ENCODE measurements around the gene VPS4A.

The VPS4A gene

DNA sequence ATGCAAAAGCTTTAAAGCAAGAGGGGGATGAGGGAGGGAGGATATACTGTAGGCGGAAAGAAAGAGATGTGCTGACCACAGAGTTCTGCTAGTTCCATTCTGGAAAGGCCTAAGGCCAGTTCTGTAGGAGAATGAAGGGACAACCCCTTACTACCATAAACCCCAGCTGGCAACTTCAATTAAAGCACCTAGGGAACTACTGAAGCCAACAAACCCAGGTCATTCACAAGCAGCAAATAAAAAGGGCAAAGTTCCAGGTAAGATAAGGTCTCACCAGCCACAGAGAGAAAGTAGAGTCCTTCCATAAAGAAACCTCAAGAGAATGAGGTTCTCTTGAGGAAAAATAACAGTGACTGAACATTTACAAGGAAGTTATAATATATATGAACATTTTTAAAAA, 61.9 kb downstream of the VPS4A start:
- no peak overlapping the region for H3K27ac ChIP-seq
- TF ChIP-seq, protein P1, sequence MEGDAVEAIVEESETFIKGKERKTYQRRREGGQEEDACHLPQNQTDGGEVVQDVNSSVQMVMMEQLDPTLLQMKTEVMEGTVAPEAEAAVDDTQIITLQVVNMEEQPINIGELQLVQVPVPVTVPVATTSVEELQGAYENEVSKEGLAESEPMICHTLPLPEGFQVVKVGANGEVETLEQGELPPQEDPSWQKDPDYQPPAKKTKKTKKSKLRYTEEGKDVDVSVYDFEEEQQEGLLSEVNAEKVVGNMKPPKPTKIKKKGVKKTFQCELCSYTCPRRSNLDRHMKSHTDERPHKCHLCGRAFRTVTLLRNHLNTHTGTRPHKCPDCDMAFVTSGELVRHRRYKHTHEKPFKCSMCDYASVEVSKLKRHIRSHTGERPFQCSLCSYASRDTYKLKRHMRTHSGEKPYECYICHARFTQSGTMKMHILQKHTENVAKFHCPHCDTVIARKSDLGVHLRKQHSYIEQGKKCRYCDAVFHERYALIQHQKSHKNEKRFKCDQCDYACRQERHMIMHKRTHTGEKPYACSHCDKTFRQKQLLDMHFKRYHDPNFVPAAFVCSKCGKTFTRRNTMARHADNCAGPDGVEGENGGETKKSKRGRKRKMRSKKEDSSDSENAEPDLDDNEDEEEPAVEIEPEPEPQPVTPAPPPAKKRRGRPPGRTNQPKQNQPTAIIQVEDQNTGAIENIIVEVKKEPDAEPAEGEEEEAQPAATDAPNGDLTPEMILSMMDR (conservative IDR thresholded peaks at IDR 0.05), result no peak
- TF ChIP-seq ZFX (IDR thresholded peaks at IDR 0.05), result no peak

All from C4-2B (cell line).